Loucy (cell line): ENCODE results near the gene SLC35B3.
"Not testable (repeated sequence)": the region's sequence is repeated elsewhere in the genome, so short reads cannot be mapped to it uniquely, and the experiment has no call there.

ENCODE experiments used
- H2AFZ ChIP-seq: fragments of 200-600 bp; sonication (generic); 2 replicates; pipeline ENCODE4 v1.6.0; 2016; ENCODE audit warnings: antibody characterized with exemption, mild to moderate bottlenecking, low read length, moderate library complexity
- H3F3A ChIP-seq: fragments of 200-600 bp; 2 replicates; pipeline ENCODE4 v1.6.0; 2016; ENCODE audit warnings: antibody characterized with exemption, low read depth, mild to moderate bottlenecking
- H3K27me3 ChIP-seq: fragments of 200-600 bp; sonication (generic); 2 replicates; pipeline ENCODE4 v1.6.1; 2014; ENCODE audit warnings: low read length, mild to moderate bottlenecking; ENCODE audit not compliant: insufficient read depth, poor library complexity, severe bottlenecking
- H3K36me3 ChIP-seq: fragments of 200-600 bp; sonication (generic); 2 replicates; pipeline ENCODE4 v1.6.1; 2016; ENCODE audit warnings: low read length; ENCODE audit not compliant: insufficient read depth
- H3K4me1 ChIP-seq: fragments of 200-600 bp; sonication (generic); 2 replicates; pipeline ENCODE4 v1.5.1; 2014; ENCODE audit warnings: low read length, mild to moderate bottlenecking; ENCODE audit not compliant: insufficient read depth, poor library complexity, severe bottlenecking
- H3K4me2 ChIP-seq: fragments of 200-600 bp; sonication (generic); 2 replicates; pipeline ENCODE4 v1.6.0; 2014; ENCODE audit warnings: antibody characterized with exemption, low read length, low read depth, mild to moderate bottlenecking; ENCODE audit not compliant: poor library complexity, severe bottlenecking
- H3K4me3 ChIP-seq: fragments of 200-600 bp; sonication (generic); 2 replicates; pipeline ENCODE4 v1.5.1; 2014; ENCODE audit warnings: low read length, mild to moderate bottlenecking, mixed read lengths; ENCODE audit not compliant: poor library complexity, severe bottlenecking
- H3K79me2 ChIP-seq: fragments of 200-600 bp; sonication (generic); 2 replicates; pipeline ENCODE4 v1.6.1; 2014; ENCODE audit warnings: low read length; ENCODE audit not compliant: insufficient read depth
- H3K9ac ChIP-seq: fragments of 200-600 bp; sonication (generic); 2 replicates; pipeline ENCODE4 v1.6.0; 2014; ENCODE audit warnings: mild to moderate bottlenecking, low read depth, low read length, moderate library complexity; ENCODE audit not compliant: poor library complexity, severe bottlenecking
- H3K9me2 ChIP-seq: fragments of 200-600 bp; sonication (generic); replicated peaks from 2 replicates; pipeline ENCODE4 v1.6.1; 2016; ENCODE audit warnings: low read depth, low read length, mixed read lengths
- H3K9me3 ChIP-seq: fragments of 200-600 bp; sonication (generic); 2 replicates; pipeline ENCODE4 v1.6.1; 2014; ENCODE audit warnings: mild to moderate bottlenecking, antibody characterized with exemption, low read length, low read depth; ENCODE audit not compliant: insufficient read depth
- H4K20me1 ChIP-seq: fragments of 200-600 bp; sonication (generic); 2 replicates; pipeline ENCODE4 v1.6.0; 2014; ENCODE audit warnings: antibody characterized with exemption, low read length, mild to moderate bottlenecking; ENCODE audit not compliant: insufficient read depth, poor library complexity, severe bottlenecking
- CTCF ChIP-seq: fragments of 200-600 bp; sonication (generic); conservative IDR thresholded peaks from 2 replicates; pipeline ENCODE4 v1.5.1; 2014; ENCODE audit warnings: mild to moderate bottlenecking, antibody characterized with exemption, low read length
- EZH2phosphoT487 ChIP-seq: fragments of 200-600 bp; IDR thresholded peaks from 2 replicates; pipeline ENCODE4 v1.6.1; 2018; ENCODE audit warnings: antibody characterized with exemption, mild to moderate bottlenecking, moderate library complexity, borderline replicate concordance

The SLC35B3 gene

GRCh38 chr6:8414844-8415243 lies 20.5 kb downstream of the SLC35B3 start:
- no peaks in the 10 kb centered on the region for H3F3A ChIP-seq
- no peak overlapping the region for H2AFZ ChIP-seq
- no peaks in the 10 kb centered on the region for H3K9me3 ChIP-seq
- H3K4me3 ChIP-seq = no peak overlapping the region
- no peaks in the 10 kb centered on the region for H3K4me1 ChIP-seq
- no peaks in the 10 kb centered on the region for H3K27me3 ChIP-seq
- no peak overlapping the region for H3K9ac ChIP-seq
- TF ChIP-seq EZH2phosphoT487 = no peak
- TF ChIP-seq CTCF = no peak
- no peak overlapping the region for H3K4me2 ChIP-seq
- H3K36me3 ChIP-seq = peaks cover 16% of the 10 kb centered on the region; the same call in 1 of the 2 replicates
- no peaks in the 10 kb centered on the region for H3K79me2 ChIP-seq
- H4K20me1 ChIP-seq = no peaks in the 10 kb centered on the region
- H3K9me2 ChIP-seq = no peaks in the 10 kb centered on the region

GRCh38 chr6:8405946-8406345 lies 29.4 kb downstream of the SLC35B3 start:
- H4K20me1 ChIP-seq, H3F3A ChIP-seq, H3K79me2 ChIP-seq, H3K4me3 ChIP-seq, H3K4me2 ChIP-seq, H3K9ac ChIP-seq, H3K4me1 ChIP-seq, H3K27me3 ChIP-seq, H3K9me2 ChIP-seq, H2AFZ ChIP-seq, H3K9me3 ChIP-seq, H3K36me3 ChIP-seq: not testable (repeated sequence)

GRCh38 chr6:8402546-8402945 lies 32.8 kb downstream of the SLC35B3 start:
- no peaks in the 10 kb centered on the region for H3K4me1 ChIP-seq
- H3K9me3 ChIP-seq = no peaks in the 10 kb centered on the region
- no peaks in the 10 kb centered on the region for H3K9me2 ChIP-seq
- no peak overlapping the region for H3K9ac ChIP-seq
- no peaks in the 10 kb centered on the region for H3F3A ChIP-seq
- H3K36me3 ChIP-seq = no peaks in the 10 kb centered on the region
- H3K4me2 ChIP-seq = no peak overlapping the region
- H2AFZ ChIP-seq = no peak overlapping the region
- H3K4me3 ChIP-seq = no peak overlapping the region
- TF ChIP-seq EZH2phosphoT487 (no peak), CTCF (no peak)
- no peaks in the 10 kb centered on the region for H3K79me2 ChIP-seq
- H4K20me1 ChIP-seq = no peaks in the 10 kb centered on the region
- H3K27me3 ChIP-seq = no peaks in the 10 kb centered on the region

GRCh38 chr6:8400663-8401062 lies 34.7 kb downstream of the SLC35B3 start:
- Histone ChIP-seq H3K36me3 (no peaks in the 10 kb centered on the region), H3K4me2 (no peak overlapping the region), H3K9ac (no peak overlapping the region), H3K4me3 (no peak overlapping the region), H3K9me2 (no peaks in the 10 kb centered on the region), H3K79me2 (no peaks in the 10 kb centered on the region), H3K4me1 (no peaks in the 10 kb centered on the region), H3F3A (no peaks in the 10 kb centered on the region), H3K9me3 (no peaks in the 10 kb centered on the region), H2AFZ (no peak overlapping the region), H3K27me3 (no peaks in the 10 kb centered on the region), H4K20me1 (no peaks in the 10 kb centered on the region)
- no peak for TF ChIP-seq CTCF
- no peak for TF ChIP-seq EZH2phosphoT487
